ENCODE results near the gene CELA1. TPM values are rescaled to one million over a fixed set of nuclear protein-coding genes. Genes with fewer than 3 reads are reported as not detected.
A peak's percentile ranks its signal among the peaks of the same experiment; 100 is the strongest.

Gene CELA1
- total RNA-seq, 4 donors from 2014 or later, result not detected

- H3K36me3 ChIP-seq, result no peaks in the 10 kb centered on the region
- H3K4me1 ChIP-seq, result no peaks in the 10 kb centered on the region
- no peak for DNase-seq
- no peak within 1 kb of the TSS for H3K27ac ChIP-seq
- H3K27me3 ChIP-seq, result peaks cover 9 to 10% of the 10 kb centered on the region in 2 donors
- no peak for TF ChIP-seq POLR2A (IDR thresholded peaks at IDR 0.05)
- no peak for TF ChIP-seq CTCF (IDR thresholded peaks at IDR 0.05)
- peak within 1 kb of the TSS in 1 of 2 donors; percentile 34 for H3K4me3 ChIP-seq
- H3K9me3 ChIP-seq, result no peaks in the 10 kb centered on the region
- intact Hi-C loops (cut with DNase I; ENCODE audit: low total_unique reads), result no loop called here
Observed at GRCh38 chr12:51391283-51392123, 45.0 kb upstream of the CELA1 start, which contains the start of gene GALNT6. TSS of gene GALNT6 (minus strand) at chr12:51391406. CDS start at chr12:51379781, 11,625 bp downstream.

GRCh38 chr12:51390891-51391282 is 44.4 kb upstream of the CELA1 start:
- Histone ChIP-seq H3K27ac (no peak overlapping the region), H3K9me3 (no peaks in the 10 kb centered on the region), H3K4me1 (no peaks in the 10 kb centered on the region), H3K36me3 (no peaks in the 10 kb centered on the region), H3K4me3 (peak overlapping the region in 1 of 2 donors; percentile 34), H3K27me3 (peaks cover 9 to 10% of the 10 kb centered on the region in 2 donors)
- TF ChIP-seq CTCF (IDR thresholded peaks at IDR 0.05), result no peak
- TF ChIP-seq POLR2A (IDR thresholded peaks at IDR 0.05), result no peak
- intact Hi-C loops (cut with DNase I; ENCODE audit: low total_unique reads), result no loop called here
- no peak for DNase-seq

GRCh38 chr12:51390457-51390856 is 44.0 kb upstream of the CELA1 start:
- TF ChIP-seq CTCF (IDR thresholded peaks at IDR 0.05), result no peak
- TF ChIP-seq POLR2A (IDR thresholded peaks at IDR 0.05), result no peak
- no peak for DNase-seq
- peaks cover 9 to 10% of the 10 kb centered on the region in 2 donors for H3K27me3 ChIP-seq
- H3K27ac ChIP-seq, result no peak overlapping the region
- intact Hi-C loops (cut with DNase I; ENCODE audit: low total_unique reads), result no loop called here
- no peaks in the 10 kb centered on the region for H3K9me3 ChIP-seq
- no peaks in the 10 kb centered on the region for H3K36me3 ChIP-seq
- no peaks in the 10 kb centered on the region for H3K4me1 ChIP-seq
- no peak overlapping the region for H3K4me3 ChIP-seq

- DNase-seq, result no peak
- H3K27me3 ChIP-seq, result peaks cover 9 to 10% of the 10 kb centered on the region in 2 donors
- H3K4me1 ChIP-seq, result no peaks in the 10 kb centered on the region
- intact Hi-C loops (cut with DNase I; ENCODE audit: low total_unique reads), result no loop called here
- no peak overlapping the region for H3K4me3 ChIP-seq
- H3K36me3 ChIP-seq, result no peaks in the 10 kb centered on the region
- no peak overlapping the region for H3K27ac ChIP-seq
- no peak for TF ChIP-seq CTCF (IDR thresholded peaks at IDR 0.05)
- TF ChIP-seq POLR2A (IDR thresholded peaks at IDR 0.05), result no peak
- no peaks in the 10 kb centered on the region for H3K9me3 ChIP-seq
Observed at GRCh38 chr12:51389302-51389999, 43.0 kb upstream of the CELA1 start.

- no peak overlapping the region for H3K27ac ChIP-seq
- intact Hi-C loops (cut with DNase I; ENCODE audit: low total_unique reads), result no loop called here
- TF ChIP-seq POLR2A (IDR thresholded peaks at IDR 0.05) (no peak), CTCF (IDR thresholded peaks at IDR 0.05) (no peak)
- H3K9me3 ChIP-seq, result no peaks in the 10 kb centered on the region
- no peak for DNase-seq
- peaks cover 9 to 10% of the 10 kb centered on the region in 2 donors for H3K27me3 ChIP-seq
- no peaks in the 10 kb centered on the region for H3K4me1 ChIP-seq
- no peak overlapping the region for H3K4me3 ChIP-seq
- H3K36me3 ChIP-seq, result no peaks in the 10 kb centered on the region
Observed at GRCh38 chr12:51388846-51389245, 42.4 kb upstream of the CELA1 start.

Measured in uterus (tissue), 4 donors.